H1 (cell line): ENCODE results near the gene KCNIP2.

ENCODE experiments used
- BCL11A ChIP-seq, 2 experiments: IDR thresholded peaks; one replicate each; pipeline ENCODE4 v1.6.1; 2011; ENCODE audit warnings: low read depth in 2 of 2, low read length in 2 of 2, mild to moderate bottlenecking in 2 of 2
- EP300 ChIP-seq, 2 experiments: IDR thresholded peaks; 1 replicate in 1 of 2; 2 replicates in 1 of 2; pipeline ENCODE4 v1.6.1; 2011 to 2012; ENCODE audit warnings: low read depth in 2 of 2, low read length in 2 of 2, mild to moderate bottlenecking in 2 of 2, borderline replicate concordance in 1 of 2, inconsistent platforms in 1 of 2, moderate library complexity in 1 of 2
- HDAC6 ChIP-seq: IDR thresholded peaks from one replicate; pipeline ENCODE4 v1.7.1; 2012; ENCODE audit warnings: low read depth, mild to moderate bottlenecking, inconsistent platforms, low read length, moderate library complexity
- KDM4A ChIP-seq: IDR thresholded peaks from one replicate; pipeline ENCODE4 v1.7.1; 2012; ENCODE audit warnings: low read depth, mild to moderate bottlenecking, moderate library complexity, low read length, inconsistent platforms; ENCODE audit not compliant: severe bottlenecking
- MAFK ChIP-seq: IDR thresholded peaks from 2 replicates; pipeline ENCODE4 v1.6.1; 2012; ENCODE audit warnings: low read depth, mild to moderate bottlenecking, improper control_type of control experiment, low read length
- POLR2A ChIP-seq, 2 experiments: IDR thresholded peaks; 1 replicate in 1 of 2; 2 replicates in 1 of 2; pipeline ENCODE4 v1.6.1; 2011; ENCODE audit warnings: low read depth in 2 of 2, low read length in 2 of 2, mild to moderate bottlenecking in 2 of 2; ENCODE audit errors: control extremely low read depth in 1 of 2
- SP1 ChIP-seq: IDR thresholded peaks from 2 replicates; pipeline ENCODE4 v1.6.1; 2011; ENCODE audit warnings: low read depth, low read length
- TAF1 ChIP-seq: IDR thresholded peaks from 2 replicates; pipeline ENCODE4 v1.6.1; 2011; ENCODE audit warnings: mild to moderate bottlenecking, low read depth, low read length
- YY1 ChIP-seq: IDR thresholded peaks from 2 replicates; pipeline ENCODE4 v1.6.1; 2011; ENCODE audit warnings: low read depth, mild to moderate bottlenecking, low read length
- TF ChIP-seq, protein P1 (sequence below): IDR thresholded peaks from 2 replicates; pipeline ENCODE4 v1.6.1; 2012; ENCODE audit warnings: low read length, inconsistent platforms

DNA sequence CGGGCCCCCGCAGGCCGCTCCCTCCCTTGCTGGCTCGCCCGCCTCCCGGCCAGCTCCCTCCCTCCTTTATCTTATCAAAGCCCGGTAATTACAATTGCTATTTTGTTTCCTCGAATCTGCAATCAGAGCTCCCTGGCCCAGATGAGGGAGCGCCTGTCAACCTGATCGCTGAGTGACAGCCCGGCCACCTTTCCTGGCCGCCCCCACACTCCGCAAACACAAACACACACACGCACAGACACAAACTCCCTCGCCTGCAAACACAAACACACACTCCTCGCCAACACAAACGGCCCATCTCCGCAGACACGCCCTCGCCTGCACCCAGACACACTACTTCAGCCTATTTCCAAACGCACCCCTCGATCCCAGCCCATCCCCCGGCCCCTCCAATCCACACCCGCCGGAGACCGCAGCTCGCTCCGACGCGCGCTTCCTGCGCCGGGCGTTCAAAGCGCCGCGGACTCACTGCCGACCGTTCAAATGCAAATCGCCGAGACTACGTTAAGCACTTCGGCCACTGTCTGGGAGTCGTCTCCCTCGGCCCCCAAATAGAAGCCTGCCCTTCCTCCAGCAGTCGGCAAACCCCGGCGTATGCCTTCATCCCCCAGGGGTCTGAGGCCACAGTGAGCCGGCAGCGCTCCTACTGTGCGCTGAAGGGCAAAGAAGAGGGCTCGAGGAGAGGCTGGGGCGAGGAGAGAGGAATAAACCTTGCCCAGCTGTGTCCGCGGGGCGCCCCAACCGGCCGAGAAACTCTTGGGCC lies 64.6 kb downstream of the KCNIP2 start:
- no peak for TF ChIP-seq POLR2A (IDR thresholded peaks at IDR 0.05; ENCODE audit: control extremely low read depth in 1 of 2, low read depth in 2 of 2, low read length in 2 of 2)
- TF ChIP-seq KDM4A, result peak; percentile 76
- no peak for TF ChIP-seq SP1
- 0 out of 2 replicates have a peak, but pooled peaks have one; percentile 18 for TF ChIP-seq TAF1
- TF ChIP-seq, protein P1, sequence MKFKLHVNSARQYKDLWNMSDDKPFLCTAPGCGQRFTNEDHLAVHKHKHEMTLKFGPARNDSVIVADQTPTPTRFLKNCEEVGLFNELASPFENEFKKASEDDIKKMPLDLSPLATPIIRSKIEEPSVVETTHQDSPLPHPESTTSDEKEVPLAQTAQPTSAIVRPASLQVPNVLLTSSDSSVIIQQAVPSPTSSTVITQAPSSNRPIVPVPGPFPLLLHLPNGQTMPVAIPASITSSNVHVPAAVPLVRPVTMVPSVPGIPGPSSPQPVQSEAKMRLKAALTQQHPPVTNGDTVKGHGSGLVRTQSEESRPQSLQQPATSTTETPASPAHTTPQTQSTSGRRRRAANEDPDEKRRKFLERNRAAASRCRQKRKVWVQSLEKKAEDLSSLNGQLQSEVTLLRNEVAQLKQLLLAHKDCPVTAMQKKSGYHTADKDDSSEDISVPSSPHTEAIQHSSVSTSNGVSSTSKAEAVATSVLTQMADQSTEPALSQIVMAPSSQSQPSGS, result no peak
- no peak for TF ChIP-seq HDAC6
- no peak for TF ChIP-seq EP300 (IDR thresholded peaks at IDR 0.05; ENCODE audit: borderline replicate concordance in 1 of 2, low read depth in 2 of 2, low read length in 2 of 2)
- no peak for TF ChIP-seq YY1
- TF ChIP-seq MAFK, result no peak
- no peak for TF ChIP-seq BCL11A (IDR thresholded peaks at IDR 0.05; ENCODE audit: low read depth in 2 of 2, low read length in 2 of 2)
